GM12892 (cell line): Measurements from ENCODE around the gene DCTN2.

Source experiments
- POLR2A ChIP-seq: IDR thresholded peaks from 2 replicates; pipeline ENCODE4 v1.6.1; 2011; ENCODE audit warnings: low read depth, low read length, control low read depth
- POLR2AphosphoS5 ChIP-seq: IDR thresholded peaks from 2 replicates; pipeline ENCODE4 v1.6.1; 2011; ENCODE audit warnings: low read depth, low read length, control low read depth

DNA sequence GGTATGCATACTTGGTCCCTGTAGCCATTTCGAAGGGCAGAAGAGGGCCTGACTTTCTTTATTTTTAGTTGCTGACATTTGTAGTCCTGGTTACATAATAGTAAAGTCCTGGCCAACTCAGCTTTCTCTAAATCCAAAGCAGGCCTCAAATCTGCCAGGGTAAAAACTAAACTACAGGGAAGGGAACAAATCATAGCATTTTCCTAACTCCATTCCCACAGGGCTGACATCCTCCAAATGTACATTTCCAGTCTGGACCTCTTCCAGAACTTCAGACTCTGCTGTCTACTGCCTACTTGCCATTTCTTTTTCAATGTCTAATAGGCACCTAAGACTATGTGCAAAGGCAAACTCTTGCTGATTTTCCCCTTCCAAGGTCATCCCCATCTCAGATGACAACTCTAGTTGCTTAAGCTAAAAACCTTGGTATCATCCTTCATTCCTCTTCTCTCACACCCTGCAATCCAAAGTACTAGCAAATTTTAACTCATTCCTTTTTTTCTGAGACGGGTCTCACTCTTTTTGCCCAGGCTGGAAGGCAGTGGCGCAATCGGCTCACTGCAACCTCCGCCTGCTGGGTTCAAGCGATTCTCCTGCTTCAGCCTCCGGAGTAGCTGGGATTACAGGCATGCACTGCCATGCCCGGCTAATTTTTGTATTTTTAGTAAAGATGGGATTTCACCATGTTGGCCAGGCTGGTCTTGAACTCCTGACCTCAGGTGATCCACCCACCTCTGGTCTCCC, 28.6 kb downstream of the DCTN2 start:
- no peak for TF ChIP-seq POLR2A
- TF ChIP-seq POLR2AphosphoS5 = no peak
